LNCAP (cell line): ENCODE data around the gene ASTN2.

Source experiments
- CTCF ChIP-seq: fragments of 450-650 bp; IDR thresholded peaks from 2 replicates; pipeline ENCODE4 v1.5.1; 2017; ENCODE audit warnings: mild to moderate bottlenecking

The ASTN2 gene

DNA sequence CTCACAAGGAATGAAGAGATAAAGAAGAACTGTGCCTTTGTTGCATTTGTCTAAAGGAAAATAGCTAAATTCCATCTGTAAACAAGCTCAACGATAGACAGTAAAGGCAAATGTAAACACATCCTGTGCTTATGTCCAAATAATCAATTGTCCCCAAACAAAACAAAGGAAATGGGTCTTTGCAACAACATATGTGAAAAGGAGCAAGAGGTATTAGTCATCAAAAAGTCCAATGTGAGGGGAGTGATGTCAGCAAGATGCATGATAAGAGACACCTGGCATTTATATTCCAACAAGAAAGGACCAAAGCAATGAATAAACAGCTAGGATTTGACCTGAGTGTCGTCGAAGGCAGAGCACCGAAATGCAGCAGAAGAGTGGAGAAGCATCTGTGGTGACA, 209.1 kb downstream of the ASTN2 start:
- no peak for TF ChIP-seq CTCF

DNA sequence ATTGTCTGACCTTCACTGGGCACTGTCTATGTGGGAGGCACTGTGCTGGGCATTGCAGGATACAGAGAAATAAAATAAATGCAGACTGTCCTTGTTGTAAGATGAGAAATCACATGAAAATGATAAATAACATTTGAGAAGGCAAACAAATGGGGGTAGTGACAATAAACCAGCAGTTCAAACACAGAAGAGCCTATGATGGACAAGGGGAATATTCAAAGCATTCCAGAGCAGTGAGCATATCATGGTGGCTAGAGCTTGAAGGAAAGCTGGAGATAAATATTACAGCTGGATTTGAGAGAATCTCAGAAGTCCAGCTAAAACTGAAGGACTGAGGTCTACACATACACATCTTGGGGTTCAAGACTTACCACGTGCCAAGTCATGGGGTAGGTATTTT, 209.9 kb downstream of the ASTN2 start:
- no peak for TF ChIP-seq CTCF

DNA sequence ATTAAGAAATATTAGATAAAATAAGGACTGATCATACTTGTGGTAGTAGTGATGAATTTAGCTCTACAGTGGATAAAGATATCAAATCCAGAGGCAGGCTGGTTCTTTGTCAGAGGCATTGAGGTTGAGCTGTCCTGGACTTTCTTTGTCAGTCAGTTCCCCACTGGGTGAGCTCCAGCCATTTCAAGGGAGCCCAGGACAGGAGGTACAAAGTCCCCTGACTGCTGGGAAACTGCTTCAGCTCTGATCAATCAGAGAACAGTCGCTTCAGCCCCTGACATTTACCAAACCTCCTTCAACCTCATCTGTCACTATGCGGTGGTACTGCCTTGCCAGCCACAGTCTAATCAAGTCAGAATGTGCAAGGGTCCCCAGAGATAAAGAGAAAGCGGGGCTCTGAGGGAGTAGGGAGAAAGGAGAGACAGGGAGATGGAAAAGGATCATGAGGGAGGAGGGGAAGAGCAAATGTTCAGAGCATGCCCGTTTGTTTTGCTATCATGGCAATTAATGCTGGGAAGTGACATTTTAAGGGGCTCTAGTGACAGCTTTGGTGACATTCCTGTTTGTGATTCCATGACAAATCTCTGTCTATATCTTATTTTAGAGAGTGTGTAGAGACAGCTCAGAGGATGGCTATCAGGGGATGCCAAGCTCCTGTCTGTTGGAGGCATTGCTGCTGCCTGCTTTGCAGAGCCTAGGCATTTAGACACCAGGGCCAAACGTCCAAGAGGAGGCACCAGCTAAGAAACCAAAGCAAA, 223.2 kb downstream of the ASTN2 start:
- TF ChIP-seq CTCF: no peak

DNA sequence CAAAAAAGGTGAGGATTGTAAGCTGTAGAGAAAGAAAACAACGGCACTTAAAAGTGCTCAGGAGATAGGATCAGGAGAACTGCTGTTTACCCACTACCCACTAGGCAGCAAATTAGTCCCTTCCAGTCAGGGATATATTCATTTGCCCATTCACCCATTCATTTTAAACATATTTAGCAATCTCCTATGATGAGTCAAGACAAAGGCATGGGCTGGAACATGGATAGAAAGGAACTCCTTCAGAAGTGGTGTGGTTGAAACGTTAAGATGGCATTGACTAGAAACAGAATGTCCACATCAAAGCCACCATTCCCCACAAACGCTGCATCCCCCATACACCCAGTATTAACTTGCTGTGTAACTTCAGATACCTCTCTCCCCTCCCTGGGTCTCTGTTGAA, 225.7 kb downstream of the ASTN2 start:
- no peak for TF ChIP-seq CTCF

- TF ChIP-seq CTCF: no peak
Measured at GRCh38 chr9:117188394-117188793, 226.5 kb downstream of the ASTN2 start.

- no peak for TF ChIP-seq CTCF
Measured at GRCh38 chr9:117187498-117187897, 227.4 kb downstream of the ASTN2 start.

DNA sequence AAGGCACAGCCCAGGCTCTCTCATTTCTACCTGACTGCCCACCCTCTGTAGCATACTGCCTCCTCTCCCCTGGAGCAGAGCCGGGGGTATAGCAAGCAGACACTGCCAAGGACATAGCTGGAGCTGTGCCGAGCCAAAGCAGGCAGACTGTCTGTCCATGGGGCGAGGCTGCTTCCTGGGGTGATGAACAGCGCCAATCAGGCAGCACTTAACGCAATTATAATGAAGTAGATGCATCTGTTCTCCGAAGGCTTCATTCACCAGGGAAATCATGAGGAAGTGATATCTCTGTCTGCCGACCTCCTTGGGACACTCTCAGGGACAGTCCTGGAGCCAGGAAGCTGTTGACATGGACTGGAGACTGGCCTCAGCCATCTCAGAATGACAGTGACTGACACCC, 230.7 kb downstream of the ASTN2 start:
- no peak for TF ChIP-seq CTCF

DNA sequence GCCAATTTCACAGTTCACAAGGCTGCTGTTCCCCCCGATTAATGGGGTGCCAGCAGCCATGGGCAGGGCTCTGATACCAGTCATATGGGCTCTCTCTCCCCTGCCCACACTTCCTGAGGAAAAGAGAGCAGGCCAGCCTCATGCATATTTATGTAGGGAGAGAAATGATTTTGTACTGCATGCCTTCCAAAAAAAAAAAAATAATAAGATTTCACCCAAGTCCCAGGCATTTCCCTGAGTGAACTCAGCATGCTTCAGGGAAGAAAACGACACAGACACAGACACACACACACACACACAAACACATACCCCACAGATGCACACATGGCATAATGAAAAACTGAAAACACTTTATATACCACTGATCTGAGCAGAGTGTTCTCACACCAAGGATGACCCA, 232.8 kb downstream of the ASTN2 start:
- TF ChIP-seq CTCF: no peak
